Measurements from ENCODE around the gene GOLT1A. TPM values are rescaled to one million over a fixed set of nuclear protein-coding genes. Genes with fewer than 3 reads are reported as not detected.

GOLT1A gene
- polyA plus RNA-seq, 2 of the 4 experiments (the other 2 are of a cell fraction) = 1.8 to 6.4 TPM

DNA sequence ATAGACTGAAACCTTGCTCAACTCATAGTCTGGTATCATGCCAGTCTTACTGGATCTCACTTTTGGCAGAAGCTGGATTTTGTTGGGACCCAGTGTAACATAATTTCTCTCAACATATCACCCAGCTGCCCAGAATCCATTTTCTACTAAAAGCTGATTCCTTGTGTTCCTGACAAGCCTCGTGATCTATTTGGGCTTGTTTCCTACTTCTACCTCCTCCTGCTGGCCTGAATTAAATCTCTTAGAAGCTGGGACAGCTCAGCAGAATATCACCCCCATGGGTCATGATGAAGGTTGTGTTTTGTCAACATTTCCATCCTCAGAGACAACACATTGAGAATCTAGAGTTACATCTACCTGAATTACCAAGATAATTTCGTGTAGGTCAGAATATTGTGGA lies 7.7 kb downstream of the GOLT1A start (continued):
- TF ChIP-seq, protein P1, sequence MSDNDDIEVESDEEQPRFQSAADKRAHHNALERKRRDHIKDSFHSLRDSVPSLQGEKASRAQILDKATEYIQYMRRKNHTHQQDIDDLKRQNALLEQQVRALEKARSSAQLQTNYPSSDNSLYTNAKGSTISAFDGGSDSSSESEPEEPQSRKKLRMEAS (IDR thresholded peaks at IDR 0.05) = no peak
- TF ChIP-seq FOXS1 (CRISPR knock-in tag; IDR thresholded peaks at IDR 0.05) = no peak
- no peak for TF ChIP-seq ZNF302 (CRISPR knock-in tag; IDR thresholded peaks at IDR 0.05)
- TF ChIP-seq CBX2 (IDR thresholded peaks at IDR 0.05; ENCODE audit: borderline replicate concordance, low read depth) = no peak

DNA sequence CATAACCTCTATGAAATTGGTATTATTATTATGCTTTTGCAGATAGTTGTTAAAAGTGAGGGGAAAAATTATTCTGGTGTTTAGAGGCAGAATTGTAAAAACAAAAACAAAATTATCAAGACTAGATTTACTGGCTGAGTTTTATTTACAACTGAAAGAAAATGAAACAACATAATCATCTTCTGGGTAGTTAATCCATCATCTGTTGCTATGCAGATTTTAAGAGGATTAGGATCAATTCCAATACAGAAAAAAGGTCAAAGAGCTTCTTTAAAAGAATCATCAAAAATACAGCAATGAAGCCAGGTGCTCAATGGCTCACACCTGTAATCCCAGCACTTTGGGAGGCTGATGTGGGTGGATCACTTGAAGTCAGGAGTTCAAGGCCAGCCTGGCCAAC lies 8.3 kb downstream of the GOLT1A start:
- ChIA-PET CTCF (interaction anchor here (0.5 to 7.4 kb wide), 16 partner anchors 11 to 394 kb away, joined by 3 to 314 read pairs (median 16); partner anchors contain the start of genes ETNK2, GOLT1A, PLEKHA6 and REN), POLR2A (no interaction called here)
- DNase-seq (ENCODE audit: low read depth in 1 of 2, low spot score in 1 of 2) (no peak), FAIRE-seq (no peak), ATAC-seq (no peak)
- H3K4me1 ChIP-seq = peaks cover 2% of the 10 kb centered on the region; the same call in 1 of the 3 replicates
- no peak overlapping the region for H3K4me3 ChIP-seq
- TF ChIP-seq KDM1A (IDR thresholded peaks at IDR 0.05; ENCODE audit: low read depth) (no peak), TP53 (CRISPR knock-in tag; IDR thresholded peaks at IDR 0.05) (no peak), RFX5 (IDR thresholded peaks at IDR 0.05) (peak; percentile 94)
- H3K9me3 ChIP-seq = no peaks in the 10 kb centered on the region
- H3K27ac ChIP-seq = no peak overlapping the region
- no peak overlapping the region for H3K4me2 ChIP-seq

DNA sequence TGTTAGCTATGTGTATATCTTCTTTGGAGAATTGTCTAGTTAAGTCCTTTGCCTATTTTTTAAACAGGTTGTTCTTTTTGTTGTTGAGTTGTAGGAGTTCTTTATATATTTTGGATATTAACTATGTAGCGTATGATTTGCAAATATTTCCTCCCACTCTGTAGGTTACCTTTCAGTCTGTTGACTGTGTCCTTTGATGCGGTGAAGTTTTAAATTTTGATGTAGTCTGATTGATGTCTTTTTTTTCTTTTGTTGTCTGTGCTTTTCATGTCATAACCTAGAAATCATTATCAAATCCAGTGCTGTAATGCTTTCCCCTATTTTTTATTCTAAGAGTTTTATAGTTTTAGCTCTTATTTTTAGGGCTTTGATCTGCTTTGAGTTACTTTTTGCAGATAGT lies 8.8 kb downstream of the GOLT1A start:
- 91% methylated on average over 2 of the region's 2 CpGs for WGBS (ENCODE audit: missing lambda C conversion rate)
- Histone ChIP-seq H3K4me1 (peaks cover 2% of the 10 kb centered on the region; the same call in 1 of the 3 replicates), H3K4me3 (no peak overlapping the region), H3K9me3 (no peaks in the 10 kb centered on the region), H3K27ac (no peak overlapping the region), H3K4me2 (no peak overlapping the region)
- ChIA-PET POLR2A (no interaction called here), CTCF (interaction anchor here (1.0 to 7.4 kb wide), 6 partner anchors 11 to 163 kb away, joined by 3 to 314 read pairs (median 44); partner anchors contain the start of genes GOLT1A, PLEKHA6 and REN)
- TF ChIP-seq ZFP36 (IDR thresholded peaks at IDR 0.05; ENCODE audit: borderline replicate concordance, partially characterized antibody) = no peak
- no peak for TF ChIP-seq HEYL (CRISPR knock-in tag; IDR thresholded peaks at IDR 0.05)
- no peak for TF ChIP-seq CBX2 (IDR thresholded peaks at IDR 0.05; ENCODE audit: borderline replicate concordance, low read depth)
- no peak for TF ChIP-seq RARB (CRISPR knock-in tag; IDR thresholded peaks at IDR 0.05)
- no peak for TF ChIP-seq NPAS2 (CRISPR knock-in tag; IDR thresholded peaks at IDR 0.05; ENCODE audit: borderline replicate concordance)
- TF ChIP-seq JUN (IDR thresholded peaks at IDR 0.05) = no peak
- no peak for TF ChIP-seq MAFK (IDR thresholded peaks at IDR 0.05; ENCODE audit: partially characterized antibody)
- TF ChIP-seq HOXB5 (CRISPR knock-in tag; IDR thresholded peaks at IDR 0.05) = no peak
- TF ChIP-seq HOXA7 (CRISPR knock-in tag; IDR thresholded peaks at IDR 0.05) = no peak
- TF ChIP-seq, protein P2, sequence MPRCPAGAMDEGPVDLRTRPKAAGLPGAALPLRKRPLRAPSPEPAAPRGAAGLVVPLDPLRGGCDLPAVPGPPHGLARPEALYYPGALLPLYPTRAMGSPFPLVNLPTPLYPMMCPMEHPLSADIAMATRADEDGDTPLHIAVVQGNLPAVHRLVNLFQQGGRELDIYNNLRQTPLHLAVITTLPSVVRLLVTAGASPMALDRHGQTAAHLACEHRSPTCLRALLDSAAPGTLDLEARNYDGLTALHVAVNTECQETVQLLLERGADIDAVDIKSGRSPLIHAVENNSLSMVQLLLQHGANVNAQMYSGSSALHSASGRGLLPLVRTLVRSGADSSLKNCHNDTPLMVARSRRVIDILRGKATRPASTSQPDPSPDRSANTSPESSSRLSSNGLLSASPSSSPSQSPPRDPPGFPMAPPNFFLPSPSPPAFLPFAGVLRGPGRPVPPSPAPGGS (IDR thresholded peaks at IDR 0.05) = no peak
- no peak for FAIRE-seq
- no peak for ATAC-seq
- no peak for DNase-seq (ENCODE audit: low read depth in 1 of 2, low spot score in 1 of 2)

DNA sequence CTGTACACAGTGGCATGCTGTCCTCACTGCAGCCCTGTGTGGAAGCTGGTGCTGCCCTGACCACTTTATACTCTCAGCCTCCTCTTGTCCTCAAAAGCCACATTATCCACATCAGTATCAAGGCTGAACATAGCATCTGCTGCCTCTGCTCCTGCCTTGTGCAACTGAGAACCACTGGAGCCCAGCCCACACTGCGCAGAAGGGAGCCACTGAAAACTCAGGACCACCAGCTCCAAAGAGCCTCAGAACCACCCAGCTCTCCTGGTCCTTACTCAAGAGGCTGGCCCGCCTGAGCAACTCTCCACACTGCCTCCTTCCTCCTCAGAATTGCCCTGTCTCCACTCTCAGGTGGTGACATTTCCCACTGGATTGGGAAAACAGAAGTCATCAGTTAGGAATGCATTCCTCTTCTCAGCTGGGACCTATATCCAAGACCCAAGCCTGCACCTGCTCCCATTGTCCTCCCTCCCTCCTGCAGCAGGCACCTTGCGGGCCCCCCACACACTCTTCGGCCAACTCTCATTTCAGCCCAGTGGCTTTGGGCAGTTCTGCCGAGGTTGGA lies 10.5 kb downstream of the GOLT1A start:
- H3K4me3 ChIP-seq = no peak overlapping the region
- CTCF ChIA-PET = interaction anchor here (0.8 to 7.4 kb wide), 5 partner anchors 11 to 55 kb away, joined by 3 to 314 read pairs (median 5); partner anchors contain the start of gene REN
- ATAC-seq (no peak), FAIRE-seq (no peak), DNase-seq (ENCODE audit: low read depth in 1 of 2, low spot score in 1 of 2) (no peak)
- no peak overlapping the region for H3K27ac ChIP-seq
- H3K4me2 ChIP-seq = no peak overlapping the region
- POLR2A ChIA-PET = no interaction called here
- 77% methylated on average over 5 of the region's 5 CpGs for WGBS (ENCODE audit: missing lambda C conversion rate)
- H3K4me1 ChIP-seq = peaks cover 2% of the 10 kb centered on the region; the same call in 1 of the 3 replicates
- H3K9me3 ChIP-seq = no peaks in the 10 kb centered on the region
- TF ChIP-seq EP300 (IDR thresholded peaks at IDR 0.05) (no peak), KDM1A (IDR thresholded peaks at IDR 0.05; ENCODE audit: low read depth) (no peak), ZNF302 (CRISPR knock-in tag; IDR thresholded peaks at IDR 0.05) (no peak), CHD4 (IDR thresholded peaks at IDR 0.05; ENCODE audit: borderline replicate concordance) (no peak), KDM5A (IDR thresholded peaks at IDR 0.05) (no peak), SREBF2 (IDR thresholded peaks at IDR 0.05) (no peak), HOXB5 (CRISPR knock-in tag; IDR thresholded peaks at IDR 0.05) (no peak), TFCP2L1 (CRISPR knock-in tag; IDR thresholded peaks at IDR 0.05) (no peak), CHD2 (IDR thresholded peaks at IDR 0.05; ENCODE audit: low read length, partially characterized antibody) (no peak), CBX2 (IDR thresholded peaks at IDR 0.05; ENCODE audit: borderline replicate concordance, low read depth) (no peak), ESRRA (IDR thresholded peaks at IDR 0.05; ENCODE audit: borderline replicate concordance, low read length) (no peak), RAD21 (conservative IDR thresholded peaks at IDR 0.05 in 1 of 2, IDR thresholded peaks at IDR 0.05 in 1 of 2) (no peak), ZSCAN20 (CRISPR knock-in tag; IDR thresholded peaks at IDR 0.05) (no peak)
- TF ChIP-seq, protein P3, sequence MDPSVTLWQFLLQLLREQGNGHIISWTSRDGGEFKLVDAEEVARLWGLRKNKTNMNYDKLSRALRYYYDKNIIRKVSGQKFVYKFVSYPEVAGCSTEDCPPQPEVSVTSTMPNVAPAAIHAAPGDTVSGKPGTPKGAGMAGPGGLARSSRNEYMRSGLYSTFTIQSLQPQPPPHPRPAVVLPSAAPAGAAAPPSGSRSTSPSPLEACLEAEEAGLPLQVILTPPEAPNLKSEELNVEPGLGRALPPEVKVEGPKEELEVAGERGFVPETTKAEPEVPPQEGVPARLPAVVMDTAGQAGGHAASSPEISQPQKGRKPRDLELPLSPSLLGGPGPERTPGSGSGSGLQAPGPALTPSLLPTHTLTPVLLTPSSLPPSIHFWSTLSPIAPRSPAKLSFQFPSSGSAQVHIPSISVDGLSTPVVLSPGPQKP (IDR thresholded peaks at IDR 0.05; ENCODE audit: low read depth, low read length) = no peak
- TF ChIP-seq, protein P4, sequence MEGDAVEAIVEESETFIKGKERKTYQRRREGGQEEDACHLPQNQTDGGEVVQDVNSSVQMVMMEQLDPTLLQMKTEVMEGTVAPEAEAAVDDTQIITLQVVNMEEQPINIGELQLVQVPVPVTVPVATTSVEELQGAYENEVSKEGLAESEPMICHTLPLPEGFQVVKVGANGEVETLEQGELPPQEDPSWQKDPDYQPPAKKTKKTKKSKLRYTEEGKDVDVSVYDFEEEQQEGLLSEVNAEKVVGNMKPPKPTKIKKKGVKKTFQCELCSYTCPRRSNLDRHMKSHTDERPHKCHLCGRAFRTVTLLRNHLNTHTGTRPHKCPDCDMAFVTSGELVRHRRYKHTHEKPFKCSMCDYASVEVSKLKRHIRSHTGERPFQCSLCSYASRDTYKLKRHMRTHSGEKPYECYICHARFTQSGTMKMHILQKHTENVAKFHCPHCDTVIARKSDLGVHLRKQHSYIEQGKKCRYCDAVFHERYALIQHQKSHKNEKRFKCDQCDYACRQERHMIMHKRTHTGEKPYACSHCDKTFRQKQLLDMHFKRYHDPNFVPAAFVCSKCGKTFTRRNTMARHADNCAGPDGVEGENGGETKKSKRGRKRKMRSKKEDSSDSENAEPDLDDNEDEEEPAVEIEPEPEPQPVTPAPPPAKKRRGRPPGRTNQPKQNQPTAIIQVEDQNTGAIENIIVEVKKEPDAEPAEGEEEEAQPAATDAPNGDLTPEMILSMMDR (IDR thresholded peaks at IDR 0.05) = no peak
- TF ChIP-seq, protein P5, sequence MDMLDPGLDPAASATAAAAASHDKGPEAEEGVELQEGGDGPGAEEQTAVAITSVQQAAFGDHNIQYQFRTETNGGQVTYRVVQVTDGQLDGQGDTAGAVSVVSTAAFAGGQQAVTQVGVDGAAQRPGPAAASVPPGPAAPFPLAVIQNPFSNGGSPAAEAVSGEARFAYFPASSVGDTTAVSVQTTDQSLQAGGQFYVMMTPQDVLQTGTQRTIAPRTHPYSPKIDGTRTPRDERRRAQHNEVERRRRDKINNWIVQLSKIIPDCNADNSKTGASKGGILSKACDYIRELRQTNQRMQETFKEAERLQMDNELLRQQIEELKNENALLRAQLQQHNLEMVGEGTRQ (IDR thresholded peaks at IDR 0.05) = no peak

Measured in A549 (cell line).